ENCODE measurements around the gene WRNIP1.

The WRNIP1 gene

DNA sequence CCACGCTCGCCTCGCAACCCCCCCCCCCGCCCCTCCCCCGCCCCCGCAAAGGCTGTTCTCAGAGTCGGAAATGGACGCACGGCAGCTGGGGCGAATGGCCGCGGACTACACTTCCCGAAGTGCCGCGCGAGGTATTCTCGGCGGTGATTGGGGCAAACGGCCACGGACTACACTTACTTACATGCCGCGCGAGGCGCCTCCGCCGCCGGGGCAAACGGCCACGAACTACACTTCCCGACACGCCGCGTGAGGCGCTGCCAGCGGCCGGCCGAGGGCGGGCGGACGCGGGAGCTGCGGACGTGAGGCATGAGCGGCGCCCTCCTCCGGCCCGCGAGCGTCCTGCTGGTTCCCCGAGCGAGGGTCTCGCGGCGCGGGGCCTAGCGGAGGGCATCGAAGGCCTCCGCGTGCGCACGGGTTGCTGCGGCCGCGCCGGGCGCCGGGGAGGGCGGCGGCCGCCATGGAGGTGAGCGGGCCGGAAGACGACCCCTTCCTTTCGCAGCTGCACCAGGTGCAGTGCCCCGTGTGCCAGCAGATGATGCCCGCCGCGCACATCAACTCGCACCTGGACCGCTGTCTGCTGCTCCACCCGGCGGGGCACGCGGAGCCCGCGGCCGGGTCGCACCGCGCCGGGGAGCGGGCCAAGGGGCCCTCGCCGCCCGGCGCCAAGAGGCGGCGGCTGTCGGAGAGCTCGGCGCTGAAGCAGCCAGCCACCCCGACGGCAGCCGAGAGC lies at the start of gene WRNIP1:
WRNIP1 (plus strand) TSS at position 228 of the 730 bp plus-strand sequence; CDS start at position 458, 230 bp downstream.
- peak; percentile 98 for DNase-seq

DNA sequence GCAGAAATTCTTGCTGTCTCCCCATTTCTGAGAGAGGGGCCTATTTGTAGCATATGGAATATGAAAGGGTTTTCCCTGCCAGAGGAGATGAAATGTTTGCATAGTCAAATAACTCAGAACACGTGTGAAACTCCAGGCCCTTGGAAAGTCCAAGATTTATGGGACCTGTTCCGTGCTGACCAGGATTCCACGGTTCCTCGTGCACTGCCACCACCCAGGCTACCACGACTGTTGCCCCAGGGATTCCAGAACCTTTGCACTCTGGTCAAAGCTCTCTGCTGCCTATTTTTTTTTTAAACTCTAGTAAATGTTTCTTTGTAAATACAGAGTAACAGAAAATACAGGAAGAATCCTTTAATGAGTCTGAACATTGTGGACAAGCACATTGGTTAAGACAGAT lies 49.5 kb upstream of the WRNIP1 start:
- DNase-seq, result no peak

DNA sequence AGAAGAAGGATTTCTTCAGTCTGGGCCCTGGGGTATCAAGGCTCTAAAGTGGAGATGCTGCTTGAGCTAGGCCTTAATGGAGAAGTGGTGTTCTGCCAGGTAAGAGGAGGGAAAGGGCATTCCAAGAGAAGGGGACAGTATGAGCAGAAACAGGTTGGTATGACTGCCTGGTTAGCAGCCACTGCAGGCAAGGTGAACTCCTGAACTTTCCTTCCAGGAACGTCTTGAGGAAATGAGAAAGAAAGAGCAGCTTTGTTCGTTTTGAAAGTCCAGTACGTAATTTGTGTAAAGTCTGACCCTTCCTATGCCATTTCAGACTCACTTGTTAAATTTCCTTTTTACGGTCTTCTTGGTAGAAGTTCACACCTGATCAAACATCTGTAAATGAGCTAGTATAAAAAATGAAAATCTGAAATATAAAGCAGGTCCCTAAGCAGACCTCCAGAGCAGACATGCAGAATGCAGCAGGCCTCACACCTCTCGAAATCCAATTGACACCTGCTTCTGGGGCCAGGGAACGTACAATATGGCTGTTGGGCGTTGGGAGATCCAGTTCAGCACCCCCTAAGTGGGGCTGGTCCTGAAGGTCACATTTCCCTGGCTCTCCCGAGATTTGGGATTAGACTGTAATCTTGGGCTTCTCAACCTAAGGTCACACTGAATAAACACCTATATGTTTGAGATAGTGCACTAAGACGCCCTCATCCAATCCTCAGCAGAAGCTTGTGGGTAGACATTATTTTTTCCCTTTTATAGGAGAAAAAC lies 48.1 kb upstream of the WRNIP1 start:
- no peak for DNase-seq

DNA sequence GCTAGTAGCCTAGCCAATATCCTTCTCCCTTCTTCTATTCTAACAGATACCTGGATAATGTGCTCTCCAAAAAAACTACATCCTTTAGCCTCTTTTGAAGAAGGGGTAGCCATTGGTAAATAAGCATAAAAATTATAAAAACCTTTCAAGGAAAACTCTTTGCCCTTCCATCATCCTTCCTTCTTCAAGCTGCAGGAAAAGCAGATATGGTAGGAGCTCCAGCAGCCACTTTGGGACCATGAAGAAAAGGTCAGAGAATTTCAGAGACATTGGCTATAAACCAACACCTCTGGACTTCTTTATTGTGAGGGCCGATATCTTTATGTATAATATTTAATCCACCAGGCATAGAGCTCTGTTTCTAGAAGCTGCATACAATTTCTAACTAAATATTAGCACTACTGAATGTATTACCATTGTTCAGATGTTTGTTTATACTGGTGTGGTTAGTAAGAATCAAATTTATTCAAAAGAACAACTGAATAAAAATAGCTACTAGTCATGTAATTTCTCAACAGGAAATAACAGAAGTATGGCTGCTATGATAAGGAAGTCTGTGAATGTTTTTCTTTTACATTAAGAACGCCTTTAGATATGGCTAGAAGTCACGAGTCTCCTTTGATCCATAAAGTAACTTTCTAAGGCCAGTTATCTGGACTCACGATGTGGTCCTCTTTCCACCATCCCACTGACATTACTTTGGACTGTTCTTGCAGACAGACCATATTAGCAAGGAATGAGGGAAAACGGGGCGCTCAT lies 46.7 kb upstream of the WRNIP1 start:
- DNase-seq, result no peak

DNA sequence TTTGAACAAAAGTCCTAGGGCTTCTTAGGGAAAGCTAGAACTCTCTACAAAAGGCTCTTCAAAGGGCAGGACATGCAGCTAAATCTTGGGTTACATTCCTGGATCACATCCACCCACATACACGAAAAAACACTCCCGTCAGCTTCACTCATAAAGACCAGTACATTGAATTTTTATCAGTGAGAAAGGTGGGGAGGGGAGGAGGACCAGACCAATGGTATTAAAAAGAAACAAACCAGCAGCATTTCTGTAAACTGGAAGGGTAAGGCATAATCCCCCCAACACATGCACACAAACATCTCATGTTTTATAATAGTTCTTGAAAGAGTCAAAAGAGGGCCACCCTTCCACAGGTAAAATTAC lies 46.1 kb upstream of the WRNIP1 start:
- no peak for DNase-seq

DNA sequence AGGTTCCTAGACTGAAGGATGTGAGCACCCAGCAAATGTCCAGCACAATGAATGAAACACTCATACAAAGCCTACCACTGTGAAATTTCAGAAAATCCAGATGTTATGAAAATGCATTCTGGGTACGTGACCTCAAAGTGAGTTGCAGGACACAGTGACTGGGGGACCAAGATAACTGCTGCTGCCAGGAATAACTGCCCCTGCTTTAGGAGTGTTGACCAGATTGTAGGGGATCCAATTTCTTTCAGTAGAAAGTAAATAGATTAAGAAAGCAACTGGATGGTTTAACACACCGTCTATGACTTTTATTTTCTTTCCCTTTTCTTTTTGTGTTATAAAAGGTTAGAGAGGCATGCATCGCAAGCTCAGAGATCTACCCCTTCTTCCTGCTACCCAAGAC lies 44.0 kb upstream of the WRNIP1 start:
- no peak for DNase-seq

DNA sequence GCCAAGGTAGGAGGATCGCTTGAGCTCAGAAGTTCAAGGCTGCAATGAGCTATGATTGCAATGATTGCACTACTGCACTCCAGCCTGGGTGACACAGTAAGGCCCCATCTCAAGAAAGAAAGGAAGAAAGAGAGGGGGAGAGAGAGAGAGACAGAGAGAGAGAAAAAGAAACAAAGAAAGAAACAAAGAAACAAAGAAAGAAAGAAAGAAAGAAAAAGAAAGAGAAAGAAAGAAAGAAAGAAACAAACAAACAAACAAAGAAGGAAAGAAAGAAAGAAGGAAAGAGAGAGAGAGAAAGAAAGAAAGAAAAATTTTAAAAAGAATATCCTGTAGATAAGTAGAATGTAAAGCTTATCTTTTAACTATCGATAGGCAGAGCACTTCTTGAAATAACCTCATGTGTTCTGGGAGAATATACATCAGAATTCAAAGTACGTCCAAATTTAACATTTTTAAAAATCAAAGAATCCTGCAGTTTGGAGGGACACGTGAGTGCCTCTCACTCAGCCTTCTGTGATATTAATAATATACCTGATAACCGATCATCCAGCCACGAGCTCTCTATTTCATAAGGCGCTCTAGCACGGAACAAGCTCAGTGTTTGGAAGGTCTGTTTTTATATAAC lies 39.7 kb upstream of the WRNIP1 start:
- DNase-seq, result no peak

DNA sequence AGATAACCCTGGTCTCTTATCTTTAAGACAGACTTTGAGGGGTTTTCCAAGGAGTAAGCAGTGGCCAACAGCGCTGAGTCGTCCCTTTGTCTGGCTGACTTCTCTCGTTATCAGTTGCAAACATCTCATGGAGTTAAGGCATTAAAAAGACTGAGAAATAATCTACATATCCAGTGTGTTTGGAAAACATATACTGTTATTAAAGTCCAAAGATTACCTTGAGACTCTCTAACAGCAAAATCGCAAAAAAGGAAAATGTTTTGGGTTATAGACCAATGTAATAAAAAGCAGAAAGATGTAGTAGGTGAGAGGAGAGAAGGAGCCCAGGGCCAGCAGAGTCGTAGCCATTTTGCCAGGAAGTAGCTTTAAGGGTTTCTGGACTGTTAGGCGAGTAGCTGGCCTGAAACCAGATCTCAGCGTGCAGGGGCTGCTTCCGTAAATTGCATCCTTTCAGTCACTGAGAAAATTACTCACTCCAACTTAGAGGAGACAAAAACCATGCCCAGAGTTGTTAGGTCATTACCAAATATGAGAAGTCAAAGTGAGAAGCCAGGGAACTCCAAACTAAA lies 39.1 kb upstream of the WRNIP1 start:
- no peak for DNase-seq

DNA sequence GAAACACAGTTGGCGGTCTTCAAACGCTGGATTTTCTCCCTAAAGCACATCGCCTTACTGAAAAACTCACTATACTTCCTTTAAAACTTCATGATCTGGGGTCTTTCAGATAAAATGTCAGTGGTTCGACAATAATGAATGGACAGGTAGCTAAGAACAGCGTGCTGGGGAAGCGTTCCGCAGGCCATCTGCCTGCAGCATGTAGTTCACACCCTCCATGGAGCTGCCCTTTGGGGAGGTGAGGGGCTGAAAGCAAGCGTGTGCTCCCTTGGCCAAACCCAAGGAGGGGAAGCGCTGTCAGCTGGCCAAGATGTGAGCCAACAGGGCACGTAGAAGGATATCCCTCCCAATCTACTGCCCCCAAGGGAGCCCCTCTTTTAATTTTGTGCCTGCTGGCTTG lies 35.3 kb upstream of the WRNIP1 start:
- DNase-seq, result no peak

DNA sequence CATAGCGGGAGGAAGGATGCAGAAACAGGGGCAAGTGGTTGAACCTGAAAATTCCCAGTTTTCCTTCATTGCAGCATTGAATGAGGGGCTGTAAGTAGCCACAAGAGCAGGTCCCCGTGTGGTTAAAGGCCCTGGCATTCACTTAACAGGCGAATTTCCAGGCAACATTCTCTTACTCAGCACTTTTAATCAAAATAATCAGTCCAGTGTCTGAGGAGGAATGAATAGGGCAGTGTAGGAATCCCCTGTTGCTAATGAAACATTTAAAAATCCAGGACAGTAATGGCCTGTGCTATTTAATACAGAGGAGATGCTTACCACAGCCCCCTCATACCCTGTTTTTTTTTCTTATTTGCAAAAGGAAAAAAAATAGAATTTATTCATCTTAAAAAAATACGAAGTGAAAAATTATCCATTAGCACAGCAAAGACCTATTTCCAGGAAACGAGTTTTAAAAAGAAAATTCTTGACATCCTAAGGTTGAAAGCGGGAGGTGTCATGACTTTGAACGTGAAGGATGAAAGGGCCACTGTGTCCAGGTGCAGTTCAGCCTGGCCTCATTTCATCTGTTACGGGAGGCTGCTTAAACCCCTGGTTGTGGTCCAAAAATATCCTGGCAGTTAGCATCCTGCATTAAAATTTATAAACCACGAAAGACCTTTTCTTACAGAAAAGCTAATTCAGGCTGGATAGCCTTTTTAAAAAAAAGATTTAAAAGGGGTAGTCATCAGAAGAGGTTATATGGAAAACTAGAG lies 34.7 kb upstream of the WRNIP1 start:
- DNase-seq, result no peak

DNA sequence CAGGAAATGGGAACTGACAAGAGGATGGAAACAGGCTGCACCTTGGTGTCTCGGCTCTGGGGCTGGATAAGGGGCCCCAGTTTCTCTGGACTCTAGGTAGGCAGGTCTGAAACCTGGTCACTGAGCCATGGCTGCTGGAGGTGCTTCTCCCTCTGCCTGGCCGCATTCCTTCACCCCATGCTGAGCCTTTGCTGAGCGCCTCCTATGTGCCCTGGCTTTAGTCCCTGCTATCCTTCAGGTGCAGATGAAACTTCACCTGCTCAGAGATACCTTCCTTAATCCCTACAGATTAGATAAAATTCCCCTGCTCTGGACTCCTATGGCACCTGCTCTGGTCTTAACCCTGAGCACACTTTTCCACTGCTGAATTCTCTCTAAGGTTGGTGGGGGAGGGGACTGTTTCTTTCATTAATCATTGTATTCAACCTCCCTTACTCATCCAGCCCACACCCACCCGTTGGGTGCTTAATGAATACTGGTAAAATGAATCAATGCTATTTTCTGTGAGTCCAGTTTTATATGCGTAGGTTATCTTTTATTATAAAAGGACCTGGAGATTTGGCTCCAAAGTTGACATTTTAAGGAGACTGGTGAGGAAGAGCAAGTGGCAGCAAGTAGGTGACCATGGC lies 33.8 kb upstream of the WRNIP1 start:
- no peak for DNase-seq

DNA sequence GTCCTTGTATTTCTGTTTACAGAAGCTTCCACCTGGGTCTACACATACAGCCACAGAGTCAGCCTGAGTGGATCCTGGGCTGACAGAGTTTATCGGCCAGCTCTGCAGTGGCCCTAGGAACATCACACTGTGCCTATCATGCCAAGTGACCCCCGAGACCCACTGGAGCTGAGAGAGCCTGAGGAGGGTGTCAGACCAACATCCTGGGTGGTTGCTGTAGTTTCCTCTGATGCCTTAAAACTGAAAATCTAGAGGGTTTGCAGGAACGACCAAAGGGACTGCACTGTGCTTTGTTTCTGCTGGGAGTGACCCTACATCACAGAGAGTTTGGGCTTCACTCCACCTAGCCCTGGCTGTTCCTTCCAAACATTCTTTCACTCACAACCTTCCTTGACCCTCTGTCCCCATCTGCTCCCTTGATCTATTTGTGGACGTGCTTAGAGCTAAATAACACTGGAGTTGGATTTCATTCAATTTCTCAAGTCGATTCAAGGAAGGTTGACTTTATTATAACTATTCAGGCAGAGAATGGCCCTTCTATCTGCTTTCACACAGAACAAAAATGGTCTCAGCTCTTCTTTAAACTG lies 32.6 kb upstream of the WRNIP1 start:
- no peak for DNase-seq

DNA sequence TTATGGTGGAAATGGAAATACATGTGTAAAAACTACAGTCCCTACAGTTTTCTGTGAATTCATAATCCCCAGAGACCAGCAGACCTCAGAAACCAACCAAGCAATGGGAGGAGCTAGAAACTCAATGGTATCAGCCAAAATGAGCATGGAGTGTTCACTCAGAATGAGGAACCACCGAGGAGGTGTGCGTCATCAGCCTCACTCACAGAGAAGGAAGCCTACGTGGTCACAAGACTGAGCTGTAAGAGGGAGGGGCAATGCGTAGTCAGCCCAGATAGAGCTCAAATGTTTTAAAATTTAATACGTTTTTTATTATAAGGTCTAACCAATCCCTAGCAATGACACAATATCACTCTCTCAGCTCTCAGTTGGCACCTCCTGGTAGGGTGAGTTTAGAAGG lies 31.9 kb upstream of the WRNIP1 start:
- no peak for DNase-seq

DNA sequence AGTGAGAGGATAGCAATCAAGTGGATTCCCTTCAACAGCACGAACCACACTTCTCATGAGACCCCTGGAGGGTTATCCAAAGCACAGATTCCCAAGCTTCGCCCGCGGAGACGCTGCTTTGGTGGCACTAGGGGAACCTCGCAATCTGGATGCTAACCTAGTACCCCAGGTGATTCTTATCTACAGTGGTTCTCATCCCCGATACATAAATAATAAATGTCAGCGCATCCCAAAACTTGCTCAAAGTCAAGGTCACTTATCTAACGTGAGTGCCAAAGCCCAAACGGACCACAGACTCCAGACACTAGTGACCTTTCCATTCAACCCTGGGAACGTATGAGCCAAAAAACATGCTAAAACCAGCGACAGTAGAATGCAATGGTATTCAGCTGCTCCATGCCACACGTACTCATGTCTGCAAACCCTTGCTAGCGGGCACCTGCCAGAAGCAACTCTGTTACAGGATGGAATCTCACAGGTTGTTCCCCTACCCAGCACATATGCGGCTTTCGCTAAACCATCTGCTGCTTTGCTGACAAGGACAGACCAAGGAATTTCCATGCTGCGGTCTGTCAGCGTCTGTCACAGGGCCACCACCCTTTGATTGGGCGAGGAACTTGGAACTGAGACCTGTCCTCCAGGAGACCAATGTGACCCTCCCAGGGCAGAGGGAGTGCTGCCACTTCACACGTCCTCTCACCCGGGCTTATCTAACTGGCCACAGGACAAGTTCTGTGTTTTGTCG lies 31.3 kb upstream of the WRNIP1 start:
- DNase-seq, result no peak

DNA sequence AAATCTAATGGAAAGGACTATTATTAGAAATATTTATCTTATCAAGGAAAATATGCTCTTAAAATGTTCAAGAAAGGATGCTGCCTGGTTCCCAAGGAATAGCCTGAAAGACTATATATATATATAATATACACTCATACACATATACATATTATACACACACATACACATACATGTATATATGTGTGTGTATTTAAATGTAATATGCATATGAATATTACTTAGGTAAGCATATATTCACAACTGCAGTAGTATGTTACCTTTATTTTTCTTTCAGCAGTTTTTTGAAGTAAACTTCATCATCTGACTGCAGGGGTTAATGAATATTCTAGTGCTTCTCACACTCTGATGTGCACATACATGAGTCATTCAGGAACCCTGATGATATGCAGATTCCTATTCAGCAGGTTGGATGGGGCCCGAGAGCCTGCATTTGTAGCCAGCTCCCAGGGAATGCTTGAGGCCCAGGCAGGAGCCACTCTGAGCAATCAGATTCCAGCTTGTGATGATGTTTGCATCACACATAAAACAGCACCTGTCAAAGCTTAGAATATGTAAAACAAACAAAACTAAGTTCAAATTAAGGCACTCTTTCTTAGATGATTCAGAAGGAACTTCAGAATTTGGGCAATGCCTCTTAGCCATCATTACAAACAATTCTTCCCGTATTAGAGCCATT lies 30.6 kb upstream of the WRNIP1 start:
- DNase-seq, result no peak

DNA sequence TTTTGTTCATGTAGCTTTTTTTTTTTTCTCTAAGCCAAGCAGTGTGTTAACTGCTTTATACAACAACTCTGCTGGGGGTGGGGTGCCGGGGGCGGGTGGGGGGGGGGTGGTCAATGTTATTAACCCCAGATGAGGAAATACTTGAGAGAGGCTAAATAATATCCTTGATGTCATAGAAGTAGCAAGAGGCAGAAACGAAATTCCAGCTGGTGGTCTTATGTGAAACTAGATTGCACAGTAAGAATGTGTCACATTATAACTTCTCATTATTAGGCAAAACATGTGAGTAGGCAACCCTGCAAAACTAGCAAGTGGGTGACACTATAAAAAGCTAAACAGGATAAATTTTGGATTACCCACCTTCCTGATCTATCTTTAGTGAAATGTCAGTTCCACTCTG lies 27.3 kb upstream of the WRNIP1 start:
- DNase-seq, result no peak

DNA sequence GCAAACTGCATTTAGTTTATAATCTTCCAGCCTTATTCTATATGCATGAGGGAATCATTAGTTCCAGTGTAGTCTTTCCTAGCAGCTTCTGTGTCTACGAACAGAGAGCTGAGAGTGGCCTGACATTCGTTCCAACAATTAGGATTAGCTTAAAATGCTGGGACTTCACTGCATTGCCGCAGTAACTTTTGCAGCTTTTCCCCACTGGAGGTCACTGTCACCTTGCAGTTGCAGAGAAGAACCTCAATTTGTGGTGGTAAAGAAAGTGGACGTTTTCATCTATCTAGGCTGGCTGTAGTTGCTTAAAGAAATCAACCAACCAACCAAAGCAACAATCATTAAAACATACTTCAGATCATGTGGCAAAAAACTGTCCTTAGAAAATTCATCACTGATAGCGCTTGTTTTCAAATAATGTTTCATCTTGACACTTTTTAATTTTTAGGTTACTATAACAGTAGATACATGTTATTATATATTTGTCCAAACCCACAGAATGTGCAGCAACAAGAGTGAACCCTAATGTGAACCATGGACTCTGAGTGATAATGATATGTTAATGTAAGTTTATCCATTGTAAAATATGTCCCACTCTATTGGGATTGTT lies 26.7 kb upstream of the WRNIP1 start:
- no peak for DNase-seq

DNA sequence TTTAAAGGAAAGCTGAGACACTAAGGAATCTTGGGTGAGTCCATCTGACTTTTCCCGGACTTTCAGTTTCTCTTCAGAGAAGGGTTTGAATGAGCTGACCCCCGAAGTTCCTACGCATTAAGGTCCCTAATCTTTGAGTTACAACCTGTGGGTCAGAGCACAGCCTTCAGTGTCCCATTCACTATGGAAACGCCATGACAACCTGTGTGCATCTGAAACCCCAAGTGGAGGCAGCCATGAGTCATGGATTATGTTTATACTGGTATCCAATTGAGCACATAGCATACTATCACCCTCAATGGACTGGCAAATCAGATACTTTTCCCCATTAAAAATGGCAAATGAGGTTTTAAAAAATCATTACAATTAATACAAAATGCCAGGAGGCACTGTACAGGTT lies 25.9 kb upstream of the WRNIP1 start:
- no peak for DNase-seq

DNA sequence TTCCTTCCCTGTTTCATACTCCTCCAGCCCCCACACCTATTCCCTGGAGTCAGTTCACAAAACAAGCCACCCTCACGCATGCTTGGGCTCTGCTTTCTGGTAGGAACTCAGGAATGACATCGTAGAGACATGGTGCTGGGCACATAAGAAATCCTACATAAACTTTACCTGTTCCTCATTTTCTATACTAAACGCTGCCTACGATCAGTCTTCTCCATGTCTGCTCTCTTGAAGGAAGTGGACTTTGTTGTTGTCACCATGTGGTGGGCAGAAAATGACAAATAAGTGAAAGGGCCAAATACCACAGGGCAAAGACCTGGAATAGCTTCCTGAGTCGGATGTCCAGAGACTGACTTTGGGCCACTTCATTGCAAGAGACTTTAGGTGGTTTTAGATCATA lies 24.6 kb upstream of the WRNIP1 start:
- no peak for DNase-seq

DNA sequence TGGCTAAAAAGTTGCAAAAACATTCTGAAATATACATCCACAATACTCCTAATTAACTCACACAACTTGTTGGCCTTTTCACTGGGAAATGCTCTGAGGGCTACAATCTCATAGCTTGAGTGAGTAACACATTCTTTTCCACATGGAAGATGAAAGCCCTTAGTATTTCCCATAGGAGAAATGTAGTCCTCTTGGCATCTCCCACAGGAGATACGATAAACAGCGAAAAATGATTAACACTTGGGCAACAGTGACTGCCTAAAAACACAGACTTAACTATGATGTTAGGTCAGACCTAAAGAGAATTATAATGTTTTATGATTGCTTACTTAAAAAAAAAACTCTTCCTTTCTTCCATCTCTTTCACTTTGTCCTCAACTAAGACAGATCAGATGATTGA lies 23.4 kb upstream of the WRNIP1 start:
- no peak for DNase-seq

Data from NK-92 treated with Interleukin-12 subunit alpha and Interleukin-12 subunit beta, amount 100 ng/mL, for 24 hours (cell line).